ENCODE data around the gene PHF21B. TPM values are rescaled to one million over a fixed set of nuclear protein-coding genes. Genes with fewer than 3 reads are reported as not detected.
"Not testable (repeated sequence)": the region's sequence is repeated elsewhere in the genome, so short reads cannot be mapped to it uniquely, and the experiment has no call there.

The PHF21B gene
- total and polyA plus RNA-seq, 5 donors from 2014 or later: not detected

DNA sequence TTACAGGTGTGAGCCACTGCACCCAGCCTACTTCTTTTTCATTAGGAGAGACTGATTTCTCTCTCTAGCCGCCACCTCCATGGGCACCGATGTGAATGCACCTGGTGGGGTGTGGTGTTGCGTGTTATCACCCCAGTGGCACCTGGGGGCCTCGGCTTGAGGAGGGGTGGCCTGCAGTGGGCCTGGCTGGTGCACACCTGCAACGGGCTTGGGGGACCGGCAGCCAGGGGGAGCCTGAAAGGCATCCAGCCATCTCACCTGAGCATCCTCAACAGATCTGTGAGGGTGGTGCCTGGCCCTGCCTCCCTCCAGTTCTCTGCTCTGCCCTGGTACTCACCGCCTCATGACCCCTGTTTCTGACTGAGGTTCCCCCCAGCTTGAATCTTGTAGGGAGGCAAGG is 148.6 kb downstream of the PHF21B start:
- Mint-ChIP-seq H3K27ac (no peak overlapping the region), H3K9me3 (no peaks in the 10 kb centered on the region), H3K36me3 (no peaks in the 10 kb centered on the region), H3K4me1 (no peaks in the 10 kb centered on the region), H3K27me3 (peaks cover 6% of the 10 kb centered on the region), H3K4me3 (no peak overlapping the region)
- ATAC-seq (ENCODE audit: low read depth in 2 of 2) (no peak), DNase-seq (no peak)
- no peak overlapping the region for H3K4me3 ChIP-seq (ENCODE audit: low read depth, low read length)
- H3K9me3 ChIP-seq (ENCODE audit: control insufficient read depth in 2 of 2, low read length in 2 of 2): no peaks in the 10 kb centered on the region
- no peaks in the 10 kb centered on the region for H3K27me3 ChIP-seq (ENCODE audit: control insufficient read depth, insufficient read depth, low read length)
- no peak overlapping the region for H3K27ac ChIP-seq (ENCODE audit: insufficient read depth, low read length, poor library complexity, severe bottlenecking)
- no peaks in the 10 kb centered on the region for H3K4me1 ChIP-seq (ENCODE audit: control insufficient read depth, insufficient read depth, low read length, poor library complexity, severe bottlenecking)
- no peaks in the 10 kb centered on the region for H3K36me3 ChIP-seq (ENCODE audit: control insufficient read depth, insufficient read depth, low read length)

DNA sequence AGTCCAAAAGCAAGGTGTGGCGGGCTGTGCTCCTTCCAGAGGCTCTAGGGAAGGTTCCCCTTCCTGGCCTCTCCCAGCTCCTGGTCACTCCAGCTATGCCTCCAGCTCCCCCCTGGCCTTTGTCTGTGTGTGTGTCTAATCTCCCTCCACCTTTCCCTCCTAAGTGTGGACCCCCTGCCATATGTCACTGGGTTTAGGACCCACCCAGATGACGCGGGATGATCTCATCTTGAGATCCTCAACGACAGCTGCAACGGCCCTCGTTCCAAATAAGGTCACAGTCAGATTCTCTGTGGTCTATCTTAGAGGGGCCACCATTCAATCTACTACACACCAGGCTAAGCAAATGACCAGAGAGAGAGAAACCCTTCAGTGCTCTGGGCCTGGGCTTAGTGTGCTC is 149.5 kb downstream of the PHF21B start:
- H3K36me3 Mint-ChIP-seq: no peaks in the 10 kb centered on the region
- Histone ChIP-seq H3K4me1 (ENCODE audit: control insufficient read depth, insufficient read depth, low read length, poor library complexity, severe bottlenecking) (no peaks in the 10 kb centered on the region), H3K9me3 (ENCODE audit: control insufficient read depth in 2 of 2, low read length in 2 of 2) (no peaks in the 10 kb centered on the region), H3K4me3 (ENCODE audit: low read depth, low read length) (no peak overlapping the region), H3K27ac (ENCODE audit: insufficient read depth, low read length, poor library complexity, severe bottlenecking) (no peak overlapping the region), H3K36me3 (ENCODE audit: control insufficient read depth, insufficient read depth, low read length) (no peaks in the 10 kb centered on the region), H3K27me3 (ENCODE audit: control insufficient read depth, insufficient read depth, low read length) (no peaks in the 10 kb centered on the region)
- H3K4me3 Mint-ChIP-seq: no peak overlapping the region
- H3K4me1 Mint-ChIP-seq: no peaks in the 10 kb centered on the region
- DNase-seq: no peak
- ATAC-seq (ENCODE audit: low read depth in 2 of 2): no peak
- no peak overlapping the region for H3K27ac Mint-ChIP-seq
- H3K9me3 Mint-ChIP-seq: no peaks in the 10 kb centered on the region
- peaks cover 6% of the 10 kb centered on the region for H3K27me3 Mint-ChIP-seq

GRCh38 chr22:44859641-44860040 is 150.2 kb downstream of the PHF21B start:
- Mint-ChIP-seq H3K9me3 (no peaks in the 10 kb centered on the region), H3K4me1 (no peaks in the 10 kb centered on the region), H3K36me3 (no peaks in the 10 kb centered on the region), H3K27ac (no peak overlapping the region), H3K27me3 (peaks cover 6% of the 10 kb centered on the region), H3K4me3 (no peak overlapping the region)
- no peaks in the 10 kb centered on the region for H3K36me3 ChIP-seq (ENCODE audit: control insufficient read depth, insufficient read depth, low read length)
- no peak for ATAC-seq (ENCODE audit: low read depth in 2 of 2)
- H3K27me3 ChIP-seq (ENCODE audit: control insufficient read depth, insufficient read depth, low read length): no peaks in the 10 kb centered on the region
- no peak overlapping the region for H3K4me3 ChIP-seq (ENCODE audit: low read depth, low read length)
- no peak overlapping the region for H3K27ac ChIP-seq (ENCODE audit: insufficient read depth, low read length, poor library complexity, severe bottlenecking)
- DNase-seq: no peak
- H3K9me3 ChIP-seq (ENCODE audit: control insufficient read depth in 2 of 2, low read length in 2 of 2): no peaks in the 10 kb centered on the region
- no peaks in the 10 kb centered on the region for H3K4me1 ChIP-seq (ENCODE audit: control insufficient read depth, insufficient read depth, low read length, poor library complexity, severe bottlenecking)

GRCh38 chr22:44858819-44859218 is 151.0 kb downstream of the PHF21B start:
- not testable (repeated sequence) for H3K27me3 ChIP-seq (ENCODE audit: control insufficient read depth, insufficient read depth, low read length); H3K4me3 Mint-ChIP-seq; H3K4me3 ChIP-seq (ENCODE audit: low read depth, low read length); H3K27ac Mint-ChIP-seq; H3K9me3 Mint-ChIP-seq; ATAC-seq (ENCODE audit: low read depth in 2 of 2); H3K4me1 ChIP-seq (ENCODE audit: control insufficient read depth, insufficient read depth, low read length, poor library complexity, severe bottlenecking); H3K9me3 ChIP-seq (ENCODE audit: control insufficient read depth in 2 of 2, low read length in 2 of 2); H3K36me3 Mint-ChIP-seq; H3K27me3 Mint-ChIP-seq; H3K27ac ChIP-seq (ENCODE audit: insufficient read depth, low read length, poor library complexity, severe bottlenecking); H3K36me3 ChIP-seq (ENCODE audit: control insufficient read depth, insufficient read depth, low read length); H3K4me1 Mint-ChIP-seq; DNase-seq

- H3K36me3 ChIP-seq (ENCODE audit: control insufficient read depth, insufficient read depth, low read length): no peaks in the 10 kb centered on the region
- no peaks in the 10 kb centered on the region for H3K4me1 ChIP-seq (ENCODE audit: control insufficient read depth, insufficient read depth, low read length, poor library complexity, severe bottlenecking)
- no peak overlapping the region for H3K4me3 ChIP-seq (ENCODE audit: low read depth, low read length)
- H3K27ac ChIP-seq (ENCODE audit: insufficient read depth, low read length, poor library complexity, severe bottlenecking): no peak overlapping the region
- H3K4me1 Mint-ChIP-seq: no peaks in the 10 kb centered on the region
- no peak for DNase-seq
- peaks cover 6% of the 10 kb centered on the region for H3K27me3 Mint-ChIP-seq
- no peaks in the 10 kb centered on the region for H3K27me3 ChIP-seq (ENCODE audit: control insufficient read depth, insufficient read depth, low read length)
- no peak overlapping the region for H3K4me3 Mint-ChIP-seq
- H3K36me3 Mint-ChIP-seq: no peaks in the 10 kb centered on the region
- H3K9me3 ChIP-seq (ENCODE audit: control insufficient read depth in 2 of 2, low read length in 2 of 2): no peaks in the 10 kb centered on the region
- H3K27ac Mint-ChIP-seq: no peak overlapping the region
- H3K9me3 Mint-ChIP-seq: no peaks in the 10 kb centered on the region
- ATAC-seq (ENCODE audit: low read depth in 2 of 2): no peak
Observed at GRCh38 chr22:44855855-44856254, 153.9 kb downstream of the PHF21B start.

- not testable (repeated sequence) for H3K9me3 Mint-ChIP-seq; H3K4me3 Mint-ChIP-seq; H3K27me3 Mint-ChIP-seq; H3K36me3 ChIP-seq (ENCODE audit: control insufficient read depth, insufficient read depth, low read length); H3K27me3 ChIP-seq (ENCODE audit: control insufficient read depth, insufficient read depth, low read length); H3K9me3 ChIP-seq (ENCODE audit: control insufficient read depth in 2 of 2, low read length in 2 of 2); H3K27ac Mint-ChIP-seq; H3K27ac ChIP-seq (ENCODE audit: insufficient read depth, low read length, poor library complexity, severe bottlenecking); H3K36me3 Mint-ChIP-seq; H3K4me1 Mint-ChIP-seq; DNase-seq; H3K4me3 ChIP-seq (ENCODE audit: low read depth, low read length); H3K4me1 ChIP-seq (ENCODE audit: control insufficient read depth, insufficient read depth, low read length, poor library complexity, severe bottlenecking); ATAC-seq (ENCODE audit: low read depth in 2 of 2)
Observed at GRCh38 chr22:44854641-44855040, 155.2 kb downstream of the PHF21B start.

DNA sequence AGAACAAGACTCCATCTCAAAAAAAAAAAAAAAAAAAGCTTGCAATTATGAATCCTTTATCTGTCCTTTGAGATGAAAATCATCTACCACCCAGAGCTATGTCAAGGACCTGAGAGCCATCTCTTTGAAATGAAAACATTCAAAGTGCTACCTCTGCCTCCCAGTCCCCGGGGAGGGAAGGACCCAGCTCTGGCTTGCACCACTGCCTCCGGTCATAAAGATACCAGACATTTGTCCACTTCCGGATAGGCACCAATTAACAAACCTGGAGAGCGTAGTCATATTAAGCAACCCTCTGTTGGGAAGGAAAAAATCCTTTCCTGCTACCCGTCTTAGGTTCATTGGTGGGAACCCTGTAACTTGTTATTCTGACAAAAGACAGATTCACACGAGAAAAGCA is 158.9 kb downstream of the PHF21B start:
- H3K27ac ChIP-seq (ENCODE audit: insufficient read depth, low read length, poor library complexity, severe bottlenecking): no peak overlapping the region
- H3K4me3 Mint-ChIP-seq: no peak overlapping the region
- ATAC-seq (ENCODE audit: low read depth in 2 of 2): no peak

DNA sequence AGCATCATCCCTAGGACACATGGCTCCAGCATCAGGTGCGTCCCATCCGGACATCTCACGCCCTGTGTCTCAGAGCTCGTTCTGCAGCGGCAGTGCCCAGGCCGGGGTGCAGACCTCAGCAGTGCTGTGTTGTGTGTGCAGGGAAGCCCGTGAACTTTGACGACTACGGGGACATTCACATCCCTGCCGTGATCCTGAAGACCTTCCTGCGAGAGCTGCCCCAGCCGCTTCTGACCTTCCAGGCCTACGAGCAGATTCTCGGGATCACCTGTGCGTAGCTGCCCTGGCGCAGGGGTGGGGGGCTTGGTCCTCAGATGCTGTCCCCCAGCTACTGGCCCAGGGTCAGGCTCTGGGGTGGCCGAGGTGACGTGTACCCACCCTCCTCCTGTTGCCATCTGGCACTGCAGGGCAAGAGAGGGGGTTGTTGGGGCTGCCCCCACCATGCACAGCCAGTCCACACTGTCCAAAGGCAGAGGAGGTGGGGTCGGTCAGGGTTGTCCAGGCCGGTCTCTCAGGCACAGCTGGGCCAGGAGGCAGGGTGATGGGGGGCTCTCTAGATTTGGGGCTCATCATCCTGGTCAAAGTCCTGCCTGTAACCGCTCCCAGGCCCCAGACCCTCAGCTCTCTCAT is 160.9 kb downstream of the PHF21B start:
- Mint-ChIP-seq H3K9me3 (peaks cover 0 to 8% (median 3%) of the 10 kb centered on the region in 7 donors), H3K4me3 (no peak overlapping the region), H3K36me3 (no peaks in the 10 kb centered on the region), H3K27ac (no peak overlapping the region), H3K27me3 (peaks cover 9% of the 10 kb centered on the region), H3K4me1 (no peaks in the 10 kb centered on the region)
- Histone ChIP-seq H3K27ac (ENCODE audit: insufficient read depth, low read length, poor library complexity, severe bottlenecking) (no peak overlapping the region), H3K36me3 (ENCODE audit: control insufficient read depth, insufficient read depth, low read length) (no peaks in the 10 kb centered on the region), H3K4me1 (ENCODE audit: control insufficient read depth, insufficient read depth, low read length, poor library complexity, severe bottlenecking) (no peaks in the 10 kb centered on the region), H3K4me3 (ENCODE audit: low read depth, low read length) (no peak overlapping the region), H3K9me3 (ENCODE audit: control insufficient read depth in 2 of 2, low read length in 2 of 2) (peaks cover 0 to 2% of the 10 kb centered on the region in 2 experiments), H3K27me3 (ENCODE audit: control insufficient read depth, insufficient read depth, low read length) (no peaks in the 10 kb centered on the region)
- DNase-seq: no peak
- no peak for ATAC-seq (ENCODE audit: low read depth in 2 of 2)

More for the DNA sequence above, 158.9 kb downstream of the PHF21B start:
- Mint-ChIP-seq H3K36me3 (no peaks in the 10 kb centered on the region), H3K27me3 (no peaks in the 10 kb centered on the region), H3K4me1 (no peaks in the 10 kb centered on the region), H3K27ac (no peak overlapping the region), H3K9me3 (peaks cover 0 to 2% (median 0%) of the 10 kb centered on the region in 7 donors)
- H3K27me3 ChIP-seq (ENCODE audit: control insufficient read depth, insufficient read depth, low read length): no peaks in the 10 kb centered on the region
- H3K9me3 ChIP-seq (ENCODE audit: control insufficient read depth in 2 of 2, low read length in 2 of 2): no peaks in the 10 kb centered on the region
- H3K4me1 ChIP-seq (ENCODE audit: control insufficient read depth, insufficient read depth, low read length, poor library complexity, severe bottlenecking): no peaks in the 10 kb centered on the region
- DNase-seq: no peak
- no peak overlapping the region for H3K4me3 ChIP-seq (ENCODE audit: low read depth, low read length)
- no peaks in the 10 kb centered on the region for H3K36me3 ChIP-seq (ENCODE audit: control insufficient read depth, insufficient read depth, low read length)

All from CD4-positive, CD25-positive, alpha-beta regulatory T cell (primary cell).